Prostate gland (tissue), 2 donors: ENCODE measurements around the gene KRT6B. TPM values are rescaled to one million over a fixed set of nuclear protein-coding genes. Genes with fewer than 3 reads are reported as not detected.
A peak's percentile ranks its signal among the peaks of the same experiment; 100 is the strongest.

ENCODE experiments used
- DNase-seq: peaks from one replicate; pipeline ENCODE4 v3.0.0-alpha.2; 2019; ENCODE audit warnings: low spot score
- H3K27ac ChIP-seq, 2 donors: fragments of 200-600 bp; sonication (generic); 2 replicates each; pipeline ENCODE4 v1.5.1; 2017 to 2019
- H3K27me3 ChIP-seq: fragments of 200-600 bp; sonication (generic); replicated peaks from 2 replicates; pipeline ENCODE4 v1.5.1; 2019; ENCODE audit not compliant: insufficient read depth
- H3K36me3 ChIP-seq, 2 donors: fragments of 200-600 bp; sonication (generic); 1 replicate in 1 of 2; 2 replicates in 1 of 2; pipeline versions ENCODE4 v1.5.1 to v1.8.1; 2017 to 2019
- H3K4me1 ChIP-seq: fragments of 200-600 bp; sonication (generic); replicated peaks from 2 replicates; pipeline ENCODE4 v1.5.1; 2019
- H3K4me3 ChIP-seq, 2 donors: fragments of 200-600 bp; sonication (generic); 2 replicates each; pipeline ENCODE4 v1.5.1; 2017 to 2019
- H3K9me3 ChIP-seq: fragments of 200-600 bp; sonication (generic); 2 replicates; pipeline ENCODE4 v1.5.1; 2017
- CTCF ChIP-seq, 4 experiments: fragments of 200-600 bp in 2 of 4; fragments of 450-650 bp in 2 of 4; sonication (generic) in 2 of 4; IDR thresholded peaks; 1 replicate in 3 of 4; 2 replicates in 1 of 4; pipeline ENCODE4 v1.5.1; 2016 to 2019; ENCODE audit warnings: antibody characterized with exemption in 4 of 4, mild to moderate bottlenecking in 2 of 4, moderate library complexity in 2 of 4
- POLR2A ChIP-seq: fragments of 450-650 bp; IDR thresholded peaks from one replicate; pipeline ENCODE4 v1.6.1; 2016; ENCODE audit warnings: antibody characterized with exemption, mild to moderate bottlenecking
- POLR2AphosphoS5 ChIP-seq: sonication (generic); formaldehyde crosslinking; IDR thresholded peaks from one replicate; pipeline ENCODE4 v1.6.1; 2017; ENCODE audit warnings: antibody characterized with exemption
- WGBS: methylation state at CpG from one replicate; pipeline ENCODE4 v1.1.5; 2018; 5-methylcytosine and 5-hydroxymethylcytosine counted together
- intact Hi-C: fragments of 100-400 bp; cut with DNase I; formaldehyde crosslinking; loops from one replicate; pipeline ENCODE4 v1.14.2; 2022
- total RNA-seq, 2 donors: library from RNA; depleted of rRNA; stranded (reverse); fragments of >200 nt; gene quantifications; one replicate each; pipeline ENCODE4 v1.1.0, GENCODE V29; 2016

Gene KRT6B
- total RNA-seq, 2 donors from 2014 or later: 0.40 to 0.87 TPM

GRCh38 chr12:52423035-52423434 lies 28.9 kb downstream of the KRT6B start:
- peak overlapping the region; percentile 26 to 38 for H3K27ac ChIP-seq
- 48% methylated on average over 6 of the region's 6 CpGs for WGBS
- no peaks in the 10 kb centered on the region for H3K9me3 ChIP-seq
- no peaks in the 10 kb centered on the region for H3K27me3 ChIP-seq
- H3K36me3 ChIP-seq: no peaks in the 10 kb centered on the region
- no peak for DNase-seq
- H3K4me1 ChIP-seq: peaks cover 5% of the 10 kb centered on the region
- TF ChIP-seq POLR2AphosphoS5 (no peak), POLR2A (no peak), CTCF (IDR thresholded peaks at IDR 0.05) (no peak)
- H3K4me3 ChIP-seq: no peak overlapping the region
- intact Hi-C loops: no loop called here

GRCh38 chr12:52419656-52420055 lies 32.3 kb downstream of the KRT6B start:
- Histone ChIP-seq H3K27me3 (no peaks in the 10 kb centered on the region), H3K36me3 (no peaks in the 10 kb centered on the region), H3K4me3 (no peak overlapping the region), H3K9me3 (no peaks in the 10 kb centered on the region), H3K27ac (no peak overlapping the region), H3K4me1 (peaks cover 5% of the 10 kb centered on the region)
- no peak for DNase-seq
- TF ChIP-seq POLR2AphosphoS5 (no peak), CTCF (IDR thresholded peaks at IDR 0.05) (no peak), POLR2A (no peak)
- 86% methylated on average over 1 of the region's 1 CpG for WGBS
- intact Hi-C loops: no loop called here

- DNase-seq: no peak
- 89% methylated on average over 4 of the region's 4 CpGs for WGBS
- TF ChIP-seq POLR2A (no peak), CTCF (IDR thresholded peaks at IDR 0.05) (no peak), POLR2AphosphoS5 (no peak)
- intact Hi-C loops: no loop called here
- Histone ChIP-seq H3K9me3 (no peaks in the 10 kb centered on the region), H3K4me1 (peaks cover 2% of the 10 kb centered on the region), H3K27me3 (no peaks in the 10 kb centered on the region), H3K27ac (no peak overlapping the region), H3K4me3 (no peak overlapping the region), H3K36me3 (no peaks in the 10 kb centered on the region)
Measured at GRCh38 chr12:52418576-52419110, 33.3 kb downstream of the KRT6B start.

GRCh38 chr12:52417740-52418139 lies 34.2 kb downstream of the KRT6B start:
- DNase-seq: no peak
- Histone ChIP-seq H3K4me1 (no peaks in the 10 kb centered on the region), H3K9me3 (no peaks in the 10 kb centered on the region), H3K27ac (no peak overlapping the region), H3K4me3 (no peak overlapping the region), H3K36me3 (no peaks in the 10 kb centered on the region), H3K27me3 (no peaks in the 10 kb centered on the region)
- no peak for TF ChIP-seq POLR2A
- intact Hi-C loops: no loop called here
- 72% methylated on average over 2 of the region's 2 CpGs for WGBS

GRCh38 chr12:52416795-52417194 lies 35.2 kb downstream of the KRT6B start:
- H3K4me1 ChIP-seq: no peaks in the 10 kb centered on the region
- no peaks in the 10 kb centered on the region for H3K27me3 ChIP-seq
- intact Hi-C loops: no loop called here
- H3K36me3 ChIP-seq: no peaks in the 10 kb centered on the region
- 85% methylated on average over 1 of the region's 1 CpG for WGBS
- no peak overlapping the region for H3K4me3 ChIP-seq
- no peak overlapping the region for H3K27ac ChIP-seq
- TF ChIP-seq POLR2AphosphoS5 (no peak), CTCF (IDR thresholded peaks at IDR 0.05) (no peak), POLR2A (no peak)
- no peaks in the 10 kb centered on the region for H3K9me3 ChIP-seq
- DNase-seq: no peak
